Choroid plexus epithelial cell (primary cell): ENCODE measurements around the gene RIT1.
A peak's percentile ranks its signal among the peaks of the same experiment; 100 is the strongest.

Experiments used
- DNase-seq: peaks from one replicate; pipeline ENCODE4 v3.0.0-alpha.2; 2010; ENCODE audit warnings: low read depth
- H3K4me3 ChIP-seq: 2 replicates; pipeline ENCODE4 v1.5.1; 2011; ENCODE audit warnings: low read depth, mild to moderate bottlenecking, control low read depth, low read length, moderate library complexity
- CTCF ChIP-seq: conservative IDR thresholded peaks from 2 replicates; pipeline ENCODE4 v1.5.1; 2011; ENCODE audit warnings: low read depth, mild to moderate bottlenecking, control low read depth, inconsistent platforms, low read length, moderate library complexity

The RIT1 gene

GRCh38 chr1:155856975-155857930 is 53.9 kb downstream of the RIT1 start, which contains the start of gene GON4L:
Gene GON4L (minus strand): TSS chr1:155857214. CDS start chr1:155853780, 3,434 bp downstream.
- DNase-seq, result peak; percentile 94
- H3K4me3 ChIP-seq, result peak within 1 kb of the TSS; percentile 78
- TF ChIP-seq CTCF, result no peak

- H3K4me3 ChIP-seq, result peak overlapping the region; percentile 78
- no peak for TF ChIP-seq CTCF
Observed at GRCh38 chr1:155856257-155856974, 54.7 kb downstream of the RIT1 start.

GRCh38 chr1:155850345-155850744 is 60.8 kb downstream of the RIT1 start:
- TF ChIP-seq CTCF, result no peak
- DNase-seq, result no peak

More at GRCh38 chr1:155856257-155856974, 54.7 kb downstream of the RIT1 start:
- DNase-seq, result no peak

GRCh38 chr1:155847823-155848529 is 63.2 kb downstream of the RIT1 start:
- TF ChIP-seq CTCF, result no peak
- no peak for DNase-seq
- H3K4me3 ChIP-seq, result no peak overlapping the region

More at GRCh38 chr1:155850345-155850744, 60.8 kb downstream of the RIT1 start:
- no peak overlapping the region for H3K4me3 ChIP-seq
